ENCODE results near the gene NAXD.

GRCh38 chr13:110615005-110615321 is 382 bp upstream of the NAXD start:
- TF ChIP-seq, protein P1, sequence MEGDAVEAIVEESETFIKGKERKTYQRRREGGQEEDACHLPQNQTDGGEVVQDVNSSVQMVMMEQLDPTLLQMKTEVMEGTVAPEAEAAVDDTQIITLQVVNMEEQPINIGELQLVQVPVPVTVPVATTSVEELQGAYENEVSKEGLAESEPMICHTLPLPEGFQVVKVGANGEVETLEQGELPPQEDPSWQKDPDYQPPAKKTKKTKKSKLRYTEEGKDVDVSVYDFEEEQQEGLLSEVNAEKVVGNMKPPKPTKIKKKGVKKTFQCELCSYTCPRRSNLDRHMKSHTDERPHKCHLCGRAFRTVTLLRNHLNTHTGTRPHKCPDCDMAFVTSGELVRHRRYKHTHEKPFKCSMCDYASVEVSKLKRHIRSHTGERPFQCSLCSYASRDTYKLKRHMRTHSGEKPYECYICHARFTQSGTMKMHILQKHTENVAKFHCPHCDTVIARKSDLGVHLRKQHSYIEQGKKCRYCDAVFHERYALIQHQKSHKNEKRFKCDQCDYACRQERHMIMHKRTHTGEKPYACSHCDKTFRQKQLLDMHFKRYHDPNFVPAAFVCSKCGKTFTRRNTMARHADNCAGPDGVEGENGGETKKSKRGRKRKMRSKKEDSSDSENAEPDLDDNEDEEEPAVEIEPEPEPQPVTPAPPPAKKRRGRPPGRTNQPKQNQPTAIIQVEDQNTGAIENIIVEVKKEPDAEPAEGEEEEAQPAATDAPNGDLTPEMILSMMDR (IDR thresholded peaks at IDR 0.05; ENCODE audit: low read depth, low read length) = no peak
- no peak for TF ChIP-seq EZH2phosphoT487 (IDR thresholded peaks at IDR 0.05; ENCODE audit: low read depth)
